DND-41 (cell line): Measurements from ENCODE around the gene C16orf74.
A peak's percentile ranks its signal among the peaks of the same experiment; 100 is the strongest.

Source experiments
- ATAC-seq: fragments of 200-7000 bp; cut with Tn5 transposase; 3 replicates; pipeline ENCODE4 v1.9.1; 2021; ENCODE audit warnings: low read depth; ENCODE audit not compliant: insufficient read depth
- DNase-seq: peaks from one replicate; pipeline ENCODE4 v3.0.0-alpha.2; 2020
- H2AFZ ChIP-seq: 2 replicates; pipeline ENCODE4 v1.6.0; 2012; ENCODE audit warnings: low read depth, low read length
- H3K27ac ChIP-seq: 2 replicates; pipeline ENCODE4 v1.5.1; 2012; ENCODE audit warnings: low read length, inconsistent platforms
- H3K27me3 ChIP-seq: fragments of 200-600 bp; sonication (generic); 2 replicates; pipeline ENCODE4 v1.6.0; 2012; ENCODE audit warnings: low read length, mild to moderate bottlenecking, inconsistent platforms; ENCODE audit not compliant: insufficient read depth, poor library complexity
- H3K36me3 ChIP-seq: 2 replicates; pipeline ENCODE4 v1.5.1; 2012; ENCODE audit warnings: low read length, inconsistent platforms; ENCODE audit not compliant: insufficient read depth
- H3K4me1 ChIP-seq: 2 replicates; pipeline ENCODE4 v1.5.1; 2012; ENCODE audit warnings: mild to moderate bottlenecking, low read length; ENCODE audit not compliant: insufficient read depth
- H3K4me2 ChIP-seq: 2 replicates; pipeline ENCODE4 v1.6.0; 2012; ENCODE audit warnings: mild to moderate bottlenecking, moderate library complexity, low read length, inconsistent platforms; ENCODE audit not compliant: insufficient read depth
- H3K4me3 ChIP-seq, 2 experiments: fragments of 200-600 bp in 1 of 2; shearing (Covaris generic) in 1 of 2; 2 replicates each; pipeline ENCODE4 v1.5.1; 2012 to 2016; ENCODE audit warnings: inconsistent platforms in 2 of 2, low read length in 2 of 2, mild to moderate bottlenecking in 2 of 2, low read depth in 1 of 2, moderate library complexity in 1 of 2
- H3K79me2 ChIP-seq: 2 replicates; pipeline ENCODE4 v1.6.0; 2012; ENCODE audit warnings: low read length, inconsistent platforms; ENCODE audit not compliant: insufficient read depth
- H3K9ac ChIP-seq: 2 replicates; pipeline ENCODE4 v1.6.0; 2012; ENCODE audit warnings: low read depth, mild to moderate bottlenecking, inconsistent platforms, low read length, moderate library complexity
- H3K9me3 ChIP-seq: 2 replicates; pipeline ENCODE4 v1.5.1; 2012; ENCODE audit warnings: low read length, moderate library complexity, mild to moderate bottlenecking, inconsistent platforms; ENCODE audit not compliant: insufficient read depth, severe bottlenecking
- H4K20me1 ChIP-seq: 2 replicates; pipeline ENCODE4 v1.6.0; 2012; ENCODE audit warnings: low read length; ENCODE audit not compliant: insufficient read depth
- EZH2 ChIP-seq: IDR thresholded peaks from 3 replicates; pipeline ENCODE4 v1.6.1; 2012; ENCODE audit warnings: borderline replicate concordance, low read depth, mild to moderate bottlenecking, moderate library complexity, low read length, inconsistent platforms; ENCODE audit not compliant: severe bottlenecking
- TF ChIP-seq, protein P1 (sequence below): IDR thresholded peaks from 2 replicates; pipeline ENCODE4 v1.5.1; 2012; ENCODE audit warnings: borderline replicate concordance, low read length, moderate library complexity, mild to moderate bottlenecking; ENCODE audit not compliant: poor library complexity, severe bottlenecking; ENCODE audit errors: extremely low read depth

Gene C16orf74

DNA sequence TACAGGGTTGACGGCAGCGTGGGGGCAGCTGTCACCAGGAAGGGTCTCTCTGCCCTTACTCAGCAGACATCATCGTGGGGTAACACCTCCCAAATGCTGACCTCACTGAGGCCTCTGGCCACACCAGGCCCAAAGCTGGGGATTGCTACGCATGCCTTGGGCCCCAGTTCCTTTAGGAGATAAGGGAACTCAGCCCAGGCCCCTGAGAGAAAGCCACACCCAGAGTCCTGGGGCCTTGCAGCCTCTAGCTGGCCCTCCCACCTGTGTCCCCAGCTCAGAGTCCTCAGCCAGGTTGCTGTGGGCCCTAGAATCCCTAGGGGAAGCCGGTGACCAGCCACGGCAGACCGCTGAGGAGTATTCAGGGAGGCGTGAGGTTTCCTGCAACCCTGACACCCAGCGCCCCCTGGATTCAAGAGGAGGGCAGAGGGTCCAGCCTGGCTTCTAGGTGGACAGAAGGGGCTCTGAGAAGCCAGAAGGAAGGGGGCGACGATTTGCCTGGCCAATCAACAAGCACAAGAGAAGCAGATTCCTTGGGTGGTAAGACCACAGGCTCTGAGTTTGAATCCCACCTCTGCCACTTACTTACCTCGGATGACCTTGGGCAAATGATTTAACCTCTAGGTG lies 51.8 kb downstream of the C16orf74 start:
- no peak overlapping the region for H3K27ac ChIP-seq
- peaks cover 5% of the 10 kb centered on the region; the same call in 1 of the 2 replicates for H4K20me1 ChIP-seq
- DNase-seq (no peak), ATAC-seq (no peak)
- peaks cover 24% of the 10 kb centered on the region for H3K27me3 ChIP-seq
- no peaks in the 10 kb centered on the region for H3K79me2 ChIP-seq
- no peak overlapping the region for H3K4me2 ChIP-seq
- H2AFZ ChIP-seq, result no peak overlapping the region
- H3K36me3 ChIP-seq, result no peaks in the 10 kb centered on the region
- no peak overlapping the region for H3K4me3 ChIP-seq
- H3K4me1 ChIP-seq, result no peaks in the 10 kb centered on the region
- TF ChIP-seq, protein P1, sequence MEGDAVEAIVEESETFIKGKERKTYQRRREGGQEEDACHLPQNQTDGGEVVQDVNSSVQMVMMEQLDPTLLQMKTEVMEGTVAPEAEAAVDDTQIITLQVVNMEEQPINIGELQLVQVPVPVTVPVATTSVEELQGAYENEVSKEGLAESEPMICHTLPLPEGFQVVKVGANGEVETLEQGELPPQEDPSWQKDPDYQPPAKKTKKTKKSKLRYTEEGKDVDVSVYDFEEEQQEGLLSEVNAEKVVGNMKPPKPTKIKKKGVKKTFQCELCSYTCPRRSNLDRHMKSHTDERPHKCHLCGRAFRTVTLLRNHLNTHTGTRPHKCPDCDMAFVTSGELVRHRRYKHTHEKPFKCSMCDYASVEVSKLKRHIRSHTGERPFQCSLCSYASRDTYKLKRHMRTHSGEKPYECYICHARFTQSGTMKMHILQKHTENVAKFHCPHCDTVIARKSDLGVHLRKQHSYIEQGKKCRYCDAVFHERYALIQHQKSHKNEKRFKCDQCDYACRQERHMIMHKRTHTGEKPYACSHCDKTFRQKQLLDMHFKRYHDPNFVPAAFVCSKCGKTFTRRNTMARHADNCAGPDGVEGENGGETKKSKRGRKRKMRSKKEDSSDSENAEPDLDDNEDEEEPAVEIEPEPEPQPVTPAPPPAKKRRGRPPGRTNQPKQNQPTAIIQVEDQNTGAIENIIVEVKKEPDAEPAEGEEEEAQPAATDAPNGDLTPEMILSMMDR, result no peak
- H3K9me3 ChIP-seq, result no peaks in the 10 kb centered on the region
- no peak overlapping the region for H3K9ac ChIP-seq

DNA sequence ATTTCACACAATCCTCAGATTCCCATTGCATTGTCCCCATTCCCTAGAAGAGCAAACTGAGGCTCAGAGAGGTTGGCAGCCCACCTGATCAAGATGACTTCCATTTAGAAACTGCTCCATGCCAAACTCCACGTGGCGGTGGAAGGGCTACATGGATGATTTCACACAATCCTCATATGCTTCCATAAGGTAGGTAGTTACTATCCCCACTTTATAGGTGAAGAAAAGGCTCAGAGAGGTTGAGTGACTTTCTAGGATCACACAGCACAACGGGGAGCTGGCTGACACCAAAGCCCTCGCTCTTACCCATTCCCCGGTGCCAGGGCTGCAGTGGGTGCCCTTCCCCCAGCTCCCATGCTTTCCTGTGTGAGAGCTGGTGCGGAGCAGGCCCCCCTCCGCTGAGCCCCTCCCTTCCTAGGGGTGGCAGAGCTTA lies 52.4 kb downstream of the C16orf74 start:
- Histone ChIP-seq H3K27me3 (peaks cover 24% of the 10 kb centered on the region), H3K9ac (no peak overlapping the region), H3K27ac (no peak overlapping the region), H3K4me2 (no peak overlapping the region), H3K36me3 (no peaks in the 10 kb centered on the region), H3K9me3 (no peaks in the 10 kb centered on the region), H3K4me3 (no peak overlapping the region), H3K79me2 (no peaks in the 10 kb centered on the region), H4K20me1 (peaks cover 5% of the 10 kb centered on the region; the same call in 1 of the 2 replicates), H3K4me1 (no peaks in the 10 kb centered on the region), H2AFZ (no peak overlapping the region)
- TF ChIP-seq EZH2, result no peak
- TF ChIP-seq, protein P1, result no peak
- ATAC-seq, result no peak
- DNase-seq, result no peak

DNA sequence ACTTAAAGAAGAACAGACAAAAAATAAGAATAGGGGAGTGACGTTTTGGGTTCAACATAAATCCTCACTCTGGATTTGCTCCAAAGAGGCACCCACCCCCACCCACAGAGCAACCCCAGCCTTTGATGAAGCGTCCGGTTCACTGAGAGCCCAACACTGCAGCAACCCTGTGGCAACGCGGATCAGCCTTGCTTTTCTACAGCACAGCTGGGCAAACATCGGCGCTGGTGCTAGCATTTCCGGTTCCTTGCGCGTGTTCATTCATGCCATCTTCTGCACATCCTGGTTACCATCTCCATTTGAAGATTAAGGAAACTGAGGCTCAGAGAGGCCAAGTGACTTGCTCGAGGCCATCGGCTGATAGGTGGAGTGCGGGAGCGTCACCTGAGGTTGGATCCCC lies 53.5 kb downstream of the C16orf74 start:
- Histone ChIP-seq H4K20me1 (peaks cover 5% of the 10 kb centered on the region; the same call in 1 of the 2 replicates), H2AFZ (no peak overlapping the region), H3K27ac (no peak overlapping the region), H3K9me3 (no peaks in the 10 kb centered on the region), H3K4me1 (no peaks in the 10 kb centered on the region), H3K27me3 (peaks cover 24% of the 10 kb centered on the region), H3K9ac (no peak overlapping the region), H3K79me2 (no peaks in the 10 kb centered on the region), H3K36me3 (no peaks in the 10 kb centered on the region), H3K4me2 (no peak overlapping the region), H3K4me3 (no peak overlapping the region)
- ATAC-seq (peak; percentile 57), DNase-seq (peak; percentile 32)
- no peak for TF ChIP-seq EZH2
- TF ChIP-seq, protein P1, result no peak
